D341Med (cell line): ENCODE data around the gene PPFIBP2.

Experiments used
- DNase-seq: peaks from one replicate; pipeline ENCODE4 v3.0.0; 2012; ENCODE audit warnings: low spot score

Gene PPFIBP2

DNA sequence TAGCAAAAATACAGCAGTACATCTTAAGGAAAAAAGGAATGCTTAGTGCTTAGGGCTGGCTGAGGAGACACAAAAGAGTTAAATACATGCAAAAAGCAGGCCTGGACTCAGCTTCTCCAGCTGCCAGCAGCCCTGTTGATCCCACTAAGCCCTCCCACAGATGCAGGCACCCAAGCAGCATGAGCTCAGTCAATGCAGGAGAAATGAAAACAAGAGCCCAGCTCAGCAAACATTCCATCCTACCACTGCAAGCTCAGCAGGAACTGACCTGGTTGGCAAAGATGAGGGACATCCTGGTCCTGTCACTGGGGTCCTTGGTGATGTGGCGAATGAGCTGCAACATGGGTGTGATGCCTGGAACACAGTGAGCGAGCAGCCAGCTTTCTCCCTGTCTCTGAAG lies 153.7 kb downstream of the PPFIBP2 start:
- DNase-seq, result no peak

- DNase-seq, result no peak
These were observed 154.7 kb downstream of the PPFIBP2 start for GRCh38 chr11:7668464-7668863.

DNA sequence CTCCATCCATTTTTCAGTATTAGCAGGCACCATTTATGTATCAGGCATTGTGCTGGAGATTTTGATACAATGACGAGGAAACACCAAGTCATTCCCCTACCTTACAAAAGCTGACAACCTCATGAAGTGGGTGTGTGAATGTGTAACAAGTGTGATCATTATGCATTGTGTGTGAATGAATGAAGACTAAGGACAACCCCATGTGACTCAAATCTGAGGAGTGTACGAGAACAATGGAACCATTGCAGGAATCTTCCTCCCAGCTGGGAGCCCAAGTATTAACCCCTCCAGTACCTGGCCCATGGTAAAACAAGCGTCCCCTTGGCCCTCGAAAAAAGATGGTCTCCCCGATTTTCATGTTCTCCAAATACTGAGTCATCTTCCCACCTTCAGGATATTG lies 155.1 kb downstream of the PPFIBP2 start:
- no peak for DNase-seq

GRCh38 chr11:7670641-7671040 lies 156.8 kb downstream of the PPFIBP2 start:
- DNase-seq, result no peak

DNA sequence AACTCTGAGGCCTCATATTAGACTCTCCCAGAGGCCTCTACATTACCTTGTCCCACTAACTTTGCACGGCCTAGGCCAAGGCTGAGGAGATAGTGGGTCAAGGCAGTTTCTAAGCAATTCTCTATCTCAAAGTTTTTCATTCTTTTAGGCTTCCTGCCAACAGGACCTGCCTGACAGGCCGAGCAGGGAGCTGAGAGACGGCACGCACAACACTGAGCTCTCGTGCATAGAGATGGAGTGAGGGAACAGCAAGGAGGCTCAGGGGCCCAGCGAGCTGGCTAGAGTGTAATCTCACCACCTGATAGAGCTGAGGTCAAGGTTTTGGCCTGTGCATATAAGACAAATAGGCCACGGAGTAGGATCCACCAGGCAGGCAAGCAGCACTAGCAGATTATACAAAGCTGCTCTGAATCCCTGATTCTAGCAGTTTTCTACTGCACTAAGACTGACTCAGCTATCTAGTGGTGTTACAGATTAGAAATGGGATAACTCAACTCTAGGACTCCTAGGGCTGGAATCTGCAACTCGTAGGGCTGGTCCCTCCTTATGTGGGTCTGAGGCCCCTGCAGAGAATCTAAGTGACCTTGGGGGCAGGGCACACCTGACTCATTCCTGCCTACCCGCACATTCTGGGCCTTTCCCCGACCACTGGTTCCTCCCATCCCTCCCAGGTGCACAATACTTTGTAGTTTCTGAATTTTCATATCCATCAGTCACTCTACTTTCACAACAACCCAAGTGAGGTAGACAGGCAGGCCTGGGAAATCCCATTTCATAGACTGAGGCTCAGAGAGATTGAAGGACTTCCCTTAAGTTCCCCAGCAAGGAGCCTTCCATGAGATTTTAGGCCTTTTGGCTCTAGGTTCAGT lies 157.8 kb downstream of the PPFIBP2 start:
- no peak for DNase-seq

DNA sequence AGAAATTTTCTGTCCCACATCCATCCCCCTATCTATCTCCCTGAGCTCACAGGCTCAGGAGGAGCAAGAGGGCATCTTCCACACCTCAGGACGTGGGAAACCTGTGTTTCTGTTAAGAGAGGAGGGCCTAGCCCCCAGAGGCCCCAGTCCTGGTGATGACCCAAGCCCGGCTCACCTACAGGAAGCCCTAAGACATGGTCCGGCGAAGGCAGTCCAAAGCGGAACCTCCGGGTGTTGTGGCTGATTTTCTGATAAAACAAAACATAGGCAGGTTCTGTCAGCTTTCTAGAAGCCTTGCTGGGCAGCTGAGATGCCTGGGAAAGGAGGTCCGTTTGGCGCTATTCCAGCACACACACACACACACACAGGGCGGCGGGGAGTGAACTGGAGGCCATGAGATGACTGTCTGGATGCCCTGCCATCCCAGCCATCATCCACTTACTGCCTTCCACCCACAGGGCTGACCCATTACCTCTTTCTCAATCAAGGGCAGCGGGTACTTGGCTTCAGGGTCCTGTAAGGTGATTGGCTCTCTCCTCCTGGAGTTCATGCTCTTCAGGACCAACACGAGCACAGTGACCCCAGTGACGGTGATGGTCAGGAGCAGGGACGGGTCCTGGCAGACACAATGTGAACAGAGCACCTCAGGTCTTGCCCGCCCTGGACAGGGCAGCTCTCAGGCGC lies 158.6 kb downstream of the PPFIBP2 start:
- no peak for DNase-seq

GRCh38 chr11:7672960-7673723 lies 159.3 kb downstream of the PPFIBP2 start, which contains the start of gene CYB5R2:
Gene CYB5R2, minus strand, starts transcription at chr11:7673500. Its CDS starts 675 bp downstream, at chr11:7672825.
- DNase-seq, result no peak

- no peak for DNase-seq
These were observed 160.1 kb downstream of the PPFIBP2 start for GRCh38 chr11:7673724-7674434.

GRCh38 chr11:7675631-7676030 lies 161.8 kb downstream of the PPFIBP2 start:
- no peak for DNase-seq

- no peak for DNase-seq
These were observed 163.3 kb downstream of the PPFIBP2 start for GRCh38 chr11:7677071-7677470.

DNA sequence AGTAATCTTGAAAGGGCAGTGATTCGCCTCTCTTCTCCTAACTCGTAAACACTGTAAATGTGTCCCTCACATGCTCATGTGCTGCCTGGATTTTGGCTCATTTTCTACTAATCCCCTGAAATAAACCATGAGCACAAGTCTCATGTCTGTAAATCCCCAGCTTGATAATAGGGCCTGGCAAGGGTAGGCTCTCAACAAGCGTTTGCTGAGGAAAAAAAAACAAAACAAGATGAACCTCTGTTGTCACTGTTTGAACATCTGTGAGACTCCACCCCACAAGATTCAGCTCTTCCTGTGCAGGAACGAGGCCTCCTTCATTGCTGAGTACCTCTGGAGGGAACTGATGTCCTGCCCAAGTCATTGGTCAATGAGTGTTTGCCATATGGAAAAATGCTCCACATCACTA lies 164.0 kb downstream of the PPFIBP2 start:
- DNase-seq, result no peak

DNA sequence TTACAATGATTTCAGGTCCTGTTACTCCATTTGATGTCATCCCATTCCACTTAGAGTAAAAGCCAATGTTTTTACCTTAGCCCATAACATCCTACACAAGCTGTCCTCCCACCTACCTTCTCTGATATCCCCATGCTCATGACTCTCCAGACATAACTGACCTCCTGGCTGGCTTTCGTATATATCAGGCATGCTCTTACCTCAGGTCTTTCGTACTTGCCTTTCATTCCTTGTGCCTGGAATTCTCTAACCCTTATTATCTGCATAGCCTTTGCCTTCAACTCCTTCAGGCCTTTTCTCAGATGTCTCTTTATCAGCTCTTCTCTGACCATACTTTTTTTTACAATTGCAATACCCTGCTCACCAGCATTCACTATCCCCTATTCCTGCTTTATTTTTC lies 169.8 kb downstream of the PPFIBP2 start:
- no peak for DNase-seq

- no peak for DNase-seq
These were observed 173.0 kb downstream of the PPFIBP2 start for GRCh38 chr11:7686761-7687160.

- no peak for DNase-seq
These were observed 173.6 kb downstream of the PPFIBP2 start for GRCh38 chr11:7687386-7687785.

GRCh38 chr11:7688238-7688826 lies 174.5 kb downstream of the PPFIBP2 start:
- peak; percentile 61 for DNase-seq

DNA sequence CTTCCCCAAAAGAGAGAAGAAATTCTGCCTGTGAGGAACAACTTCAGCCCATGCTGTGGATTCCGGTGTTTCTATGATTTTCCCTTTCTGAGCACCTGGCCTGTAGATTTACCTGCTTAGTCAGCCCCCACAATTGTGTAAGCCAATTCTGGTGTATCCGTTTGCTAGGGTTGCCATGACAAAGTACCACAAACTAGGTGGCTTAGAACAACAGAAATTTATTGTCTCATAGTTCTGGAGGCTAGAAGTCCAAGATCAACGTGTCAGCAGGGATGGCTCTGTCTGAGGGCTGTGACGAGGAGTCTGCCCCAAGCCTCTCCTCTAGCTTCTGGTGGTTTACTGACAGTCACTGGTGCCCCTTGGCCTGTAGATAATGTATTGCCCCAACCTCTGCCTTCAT lies 175.4 kb downstream of the PPFIBP2 start:
- DNase-seq, result no peak

- DNase-seq, result no peak
These were observed 176.8 kb downstream of the PPFIBP2 start for GRCh38 chr11:7690648-7691047.

DNA sequence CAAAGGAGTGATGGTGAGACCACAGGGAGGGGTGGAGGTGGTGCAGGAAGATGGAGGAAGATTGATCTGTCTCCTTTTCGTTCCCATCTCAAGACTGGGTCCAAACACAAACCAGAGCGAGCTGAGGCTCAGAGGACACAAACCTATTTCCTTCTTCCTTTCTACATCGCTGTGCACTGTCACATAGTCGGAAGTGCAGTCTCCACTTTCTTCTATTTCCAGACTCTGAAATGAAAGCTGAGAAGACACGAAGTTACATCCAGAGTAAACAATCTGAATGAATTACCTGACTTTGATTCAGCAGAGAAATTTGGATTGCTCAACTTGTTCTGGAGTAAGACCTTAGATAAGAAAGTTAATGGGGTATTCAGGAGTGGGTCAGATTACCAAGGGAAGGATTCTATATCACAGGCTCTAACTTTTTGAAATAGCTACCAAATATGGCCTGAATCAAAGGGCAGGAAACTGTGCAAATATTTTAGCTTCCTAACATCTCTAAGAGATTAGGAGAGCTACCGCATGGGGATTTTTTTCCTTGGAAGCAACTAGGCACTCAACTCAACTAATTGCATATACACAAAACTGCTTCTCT lies 178.1 kb downstream of the PPFIBP2 start:
- DNase-seq, result no peak

DNA sequence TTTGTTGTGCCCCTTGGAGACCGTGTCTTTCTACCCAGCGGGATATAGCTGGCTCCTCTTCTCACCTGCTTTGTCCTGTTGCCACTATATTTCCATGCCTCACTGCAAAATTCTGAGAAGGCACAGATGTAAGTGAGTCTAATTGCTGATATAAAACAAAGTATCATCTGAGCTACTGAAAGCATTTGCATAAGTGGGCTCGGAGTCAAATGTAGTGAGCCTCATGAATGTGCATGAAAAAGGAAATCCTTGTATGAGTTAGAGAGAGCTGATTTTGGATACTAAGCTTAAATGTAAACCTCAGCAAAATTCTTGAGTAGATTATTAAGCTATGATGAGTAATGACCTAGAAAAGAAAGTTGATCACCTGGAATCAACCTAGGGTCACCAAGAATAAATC lies 178.6 kb downstream of the PPFIBP2 start:
- DNase-seq, result no peak

DNA sequence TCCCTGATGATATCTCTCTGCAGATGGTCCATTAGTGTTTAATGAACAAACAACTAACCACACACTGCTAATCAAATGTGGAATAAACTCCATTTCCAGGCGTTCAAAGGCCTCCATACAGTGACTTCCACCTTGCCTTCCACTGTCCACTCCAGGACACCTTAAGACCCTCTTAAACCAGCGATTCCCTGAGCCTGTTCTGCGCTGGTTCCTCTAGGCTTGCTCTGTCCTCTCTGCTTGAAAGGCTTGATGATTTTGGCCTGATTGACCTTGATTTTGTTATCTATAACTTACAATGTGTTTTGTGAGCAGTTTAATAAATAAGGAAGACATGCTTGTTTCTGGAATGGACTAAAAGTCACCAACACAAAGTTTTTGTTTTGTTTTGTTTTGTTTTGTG lies 180.4 kb downstream of the PPFIBP2 start:
- no peak for DNase-seq

GRCh38 chr11:7696424-7696823 lies 182.6 kb downstream of the PPFIBP2 start:
- DNase-seq, result no peak
